Measurements from ENCODE around the gene PIP4K2A.

PIP4K2A gene

GRCh38 chr10:22545643-22546042 lies 168.7 kb downstream of the PIP4K2A start:
- no peak for DNase-seq (ENCODE audit: extremely low read depth, low read depth)
- TF ChIP-seq CTCF (IDR thresholded peaks at IDR 0.05; ENCODE audit: low read depth, low read length, missing control alignments), result no peak
- H3K4me3 ChIP-seq (replicated peaks; ENCODE audit: low read depth, low read length), result no peak overlapping the region

GRCh38 chr10:22544325-22545068 lies 169.9 kb downstream of the PIP4K2A start:
- no peak for DNase-seq (ENCODE audit: extremely low read depth, low read depth)

GRCh38 chr10:22542773-22543172 lies 171.6 kb downstream of the PIP4K2A start:
- no peak for TF ChIP-seq CTCF (IDR thresholded peaks at IDR 0.05; ENCODE audit: low read depth, low read length, missing control alignments)
- no peak overlapping the region for H3K4me3 ChIP-seq (replicated peaks; ENCODE audit: low read depth, low read length)
- DNase-seq (ENCODE audit: extremely low read depth, low read depth), result no peak

More at GRCh38 chr10:22544325-22545068, 169.9 kb downstream of the PIP4K2A start:
- no peak overlapping the region for H3K4me3 ChIP-seq (replicated peaks; ENCODE audit: low read depth, low read length)
- TF ChIP-seq CTCF (IDR thresholded peaks at IDR 0.05; ENCODE audit: low read depth, low read length, missing control alignments), result no peak

GRCh38 chr10:22541900-22542299 lies 172.5 kb downstream of the PIP4K2A start:
- TF ChIP-seq CTCF (IDR thresholded peaks at IDR 0.05; ENCODE audit: low read depth, low read length, missing control alignments), result no peak
- no peak overlapping the region for H3K4me3 ChIP-seq (replicated peaks; ENCODE audit: low read depth, low read length)
- DNase-seq (ENCODE audit: extremely low read depth, low read depth), result no peak

GRCh38 chr10:22539579-22540298 lies 174.6 kb downstream of the PIP4K2A start:
- H3K4me3 ChIP-seq (replicated peaks; ENCODE audit: low read depth, low read length), result no peak overlapping the region
- no peak for DNase-seq (ENCODE audit: extremely low read depth, low read depth)
- no peak for TF ChIP-seq CTCF (IDR thresholded peaks at IDR 0.05; ENCODE audit: low read depth, low read length, missing control alignments)

GRCh38 chr10:22537810-22538209 lies 176.6 kb downstream of the PIP4K2A start:
- no peak for DNase-seq (ENCODE audit: extremely low read depth, low read depth)
- TF ChIP-seq CTCF (IDR thresholded peaks at IDR 0.05; ENCODE audit: low read depth, low read length, missing control alignments), result no peak
- no peak overlapping the region for H3K4me3 ChIP-seq (replicated peaks; ENCODE audit: low read depth, low read length)

Measured in HFF-Myc (cell line).